GM19467 (cell line): ENCODE measurements around the gene CHAT.

Experiments used
- ATAC-seq: cut with Tn5 transposase; IDR thresholded peaks from one replicate; pipeline ENCODE4 v1.9.1; 2021; ENCODE audit warnings: mild to moderate bottlenecking, moderate library complexity; ENCODE audit not compliant: unreplicated experiment

The CHAT gene

GRCh38 chr10:49627644-49628247 is 13.9 kb downstream of the CHAT start:
- ATAC-seq, result no peak

- no peak for ATAC-seq
These were observed 14.8 kb downstream of the CHAT start for GRCh38 chr10:49628599-49628998.

DNA sequence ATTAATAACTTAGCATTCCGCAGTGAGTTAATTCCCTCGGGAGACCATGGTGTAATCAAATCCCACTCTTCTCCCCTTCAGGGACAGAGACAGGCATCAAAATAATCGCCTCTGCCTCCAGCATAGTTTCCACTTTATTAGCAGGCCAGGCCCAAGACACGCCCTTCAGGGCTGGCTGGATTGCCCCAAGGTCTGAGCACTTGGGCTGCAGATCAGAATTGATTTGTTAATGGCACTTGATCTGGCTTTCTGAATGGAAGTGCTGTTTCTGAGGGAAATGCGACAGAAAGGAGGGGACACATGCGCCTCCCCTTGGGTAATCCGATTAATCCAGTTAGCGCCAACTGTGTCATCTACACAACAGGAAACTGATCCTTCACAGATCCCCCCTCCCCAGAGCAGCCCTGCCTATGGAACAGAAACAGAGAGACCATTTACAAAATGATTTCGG is 15.6 kb downstream of the CHAT start:
- no peak for ATAC-seq

- ATAC-seq, result no peak
These were observed 18.1 kb downstream of the CHAT start for GRCh38 chr10:49631975-49632374.

DNA sequence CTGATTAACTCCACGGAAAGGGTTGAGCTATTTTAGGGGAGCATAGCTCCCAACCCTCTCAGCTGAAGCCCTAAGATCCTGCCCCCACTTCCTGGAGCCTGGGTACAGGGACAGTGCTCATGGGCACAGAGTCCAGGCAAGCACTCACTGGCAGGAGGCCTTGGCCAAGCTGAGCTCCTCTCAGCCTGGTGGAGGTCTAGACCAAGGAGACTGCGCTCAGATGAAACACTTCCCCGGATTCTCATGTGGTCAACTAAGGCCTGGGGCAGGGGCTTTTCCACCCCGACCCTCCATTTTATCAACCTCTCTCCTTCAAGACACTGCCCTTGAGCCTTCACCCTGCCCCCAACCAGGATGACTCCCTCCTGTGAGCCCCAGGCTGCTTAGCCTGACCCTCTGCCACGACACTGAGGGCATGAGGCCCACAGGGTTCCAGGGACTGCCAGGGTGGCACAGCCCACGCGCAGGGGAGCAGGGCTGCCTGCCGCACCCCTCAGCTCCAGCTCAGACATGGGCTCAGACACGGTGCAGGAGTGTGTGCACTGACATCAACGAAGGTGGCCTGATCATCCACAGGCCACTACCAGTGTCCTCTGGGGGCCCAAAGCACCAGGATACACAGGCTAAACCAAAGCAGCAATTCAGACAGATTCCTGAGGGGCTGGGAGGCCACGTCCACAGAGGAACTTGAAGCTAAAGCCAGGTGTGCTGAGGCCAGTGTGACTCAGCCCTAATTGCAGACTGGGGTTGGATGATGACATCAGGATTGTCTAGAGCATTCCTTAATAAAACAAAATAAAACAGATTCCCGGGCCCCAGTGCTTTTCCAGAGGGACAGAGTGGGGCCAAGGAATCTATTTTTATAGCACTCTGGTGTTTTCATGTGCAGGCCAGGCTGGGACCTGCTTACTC is 18.8 kb downstream of the CHAT start:
- ATAC-seq, result no peak

DNA sequence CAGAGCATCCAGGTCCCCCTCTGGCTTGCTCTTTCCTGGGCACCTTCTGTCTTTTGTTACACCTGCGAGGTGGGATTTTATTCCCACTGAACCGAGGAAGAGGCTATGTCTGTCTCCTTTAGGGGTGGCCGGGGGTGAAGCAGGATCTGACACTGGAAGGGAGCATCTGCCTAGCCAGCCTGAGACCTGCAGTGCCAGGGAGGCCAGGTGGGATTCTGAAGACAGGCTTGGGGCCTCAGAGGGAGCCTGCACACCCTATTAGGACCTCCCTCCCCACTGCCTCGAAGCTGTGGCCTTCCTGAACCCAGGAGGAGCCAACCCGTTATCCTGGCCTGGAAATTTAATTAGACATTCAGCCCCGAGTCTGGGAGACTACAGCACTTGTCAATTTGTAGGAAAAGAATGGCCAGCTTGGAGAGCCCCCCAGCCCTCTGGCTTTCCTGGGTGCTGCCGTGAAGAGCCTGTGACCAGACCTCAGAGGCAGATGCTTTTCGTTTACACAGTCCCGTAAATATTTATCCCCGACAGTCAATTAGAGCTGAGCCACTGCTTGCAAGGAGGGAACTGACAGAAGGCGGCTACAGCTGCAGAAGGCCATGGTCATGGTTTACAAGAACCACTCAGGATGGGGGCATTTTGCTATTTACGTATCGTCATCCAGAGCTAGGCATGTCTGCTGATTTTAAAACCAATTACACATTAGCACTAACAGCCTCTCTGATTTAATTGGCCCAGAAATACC is 19.7 kb downstream of the CHAT start:
- ATAC-seq, result no peak

DNA sequence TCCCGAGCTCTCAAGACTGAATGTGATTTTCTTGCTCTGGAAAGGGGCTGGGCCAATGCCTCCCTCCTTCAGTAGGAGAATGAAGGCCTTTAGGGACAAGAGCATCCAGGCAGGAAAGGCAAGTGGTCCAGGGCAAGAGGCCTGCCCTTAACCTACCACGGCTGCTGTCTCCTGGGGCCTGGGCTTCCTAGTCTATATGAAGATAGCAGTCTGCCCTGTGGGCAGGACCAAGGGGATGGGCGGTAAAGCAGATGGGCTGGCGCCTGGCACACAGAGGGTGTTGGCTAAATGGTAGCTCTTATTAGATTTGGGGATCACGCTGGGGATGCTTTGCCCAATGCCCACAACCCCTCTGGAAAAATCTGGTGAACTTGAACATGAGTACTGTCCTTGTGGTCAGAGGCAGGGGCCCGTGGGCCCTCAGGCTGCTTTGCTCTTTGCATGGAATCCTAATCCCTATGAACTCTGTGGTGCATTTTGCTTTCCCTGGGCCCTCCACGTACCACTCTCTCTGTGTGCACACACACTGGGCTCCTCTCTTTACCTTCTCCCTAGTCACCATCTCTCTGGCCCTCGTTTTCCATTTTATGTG is 20.3 kb downstream of the CHAT start:
- ATAC-seq, result no peak

DNA sequence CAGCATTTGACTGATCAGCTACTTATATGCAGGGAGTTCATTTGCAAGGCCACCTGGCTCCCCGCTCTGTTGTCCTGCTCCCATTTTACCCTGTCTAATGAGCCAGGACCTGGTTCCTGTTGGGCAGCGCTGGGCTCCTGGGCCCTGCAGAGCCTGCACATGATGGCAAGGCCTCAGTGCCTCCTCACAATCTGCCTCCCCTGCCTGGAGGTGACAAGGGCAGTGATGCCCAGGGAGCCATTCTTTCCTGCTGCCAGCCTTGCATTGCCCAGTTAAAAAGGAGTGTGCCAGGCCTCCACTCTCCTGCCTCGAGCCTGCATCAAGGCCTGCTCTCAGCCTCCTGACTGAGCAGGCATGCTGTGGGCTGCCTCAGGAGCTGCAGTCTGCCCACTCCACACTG is 28.5 kb downstream of the CHAT start:
- no peak for ATAC-seq

- ATAC-seq, result no peak
These were observed 29.6 kb downstream of the CHAT start for GRCh38 chr10:49643241-49644034.

DNA sequence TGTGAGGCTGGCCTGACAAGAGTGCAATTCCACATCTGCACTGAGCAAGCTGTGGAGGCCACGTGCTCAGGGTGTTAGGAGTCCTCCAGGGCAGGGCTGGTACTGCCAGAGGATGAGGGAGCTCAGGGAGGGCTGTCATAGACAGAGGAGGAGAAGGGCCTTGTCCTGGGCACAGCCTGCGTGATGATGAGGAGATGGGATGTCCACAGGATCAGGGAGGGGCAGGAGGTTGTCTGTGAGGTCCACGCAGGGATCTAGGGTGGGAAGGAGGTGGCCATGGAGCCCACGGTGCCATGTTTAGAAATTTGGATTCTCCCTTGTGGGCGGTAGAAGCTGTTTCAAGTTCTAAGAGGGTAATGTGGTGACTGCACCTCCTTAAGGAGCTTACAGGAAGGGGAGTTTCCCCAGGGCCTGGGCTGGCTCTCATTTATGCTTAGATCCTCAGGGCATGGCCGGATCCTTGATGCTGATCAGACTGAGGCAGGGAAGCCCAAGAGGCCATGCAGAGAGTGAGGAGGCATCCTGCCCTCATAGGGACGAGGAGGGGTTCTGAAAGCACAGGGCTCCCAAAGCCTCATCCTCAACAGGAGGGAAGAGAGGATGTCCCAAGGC is 30.3 kb downstream of the CHAT start:
- ATAC-seq, result no peak

DNA sequence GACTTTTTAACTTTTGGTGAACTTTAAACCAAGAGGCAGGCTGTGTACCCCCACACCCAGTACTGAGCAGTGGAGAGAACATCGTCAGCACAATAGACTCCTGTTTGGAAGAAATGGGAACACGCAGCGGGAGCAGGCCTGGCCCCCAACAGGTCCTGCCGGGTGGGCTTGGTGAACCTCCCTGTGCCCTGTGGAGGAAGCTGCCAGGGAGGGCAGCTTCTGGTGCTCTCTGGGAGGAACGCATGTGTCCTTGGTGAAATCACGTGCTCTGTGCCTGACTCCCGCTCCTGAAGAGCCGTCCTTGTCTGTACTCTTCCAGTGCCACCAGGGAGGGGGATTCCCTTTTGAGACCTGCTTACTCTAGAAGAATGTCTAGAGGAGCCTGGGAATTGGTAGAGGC is 31.6 kb downstream of the CHAT start:
- no peak for ATAC-seq

- ATAC-seq, result no peak
These were observed 32.3 kb downstream of the CHAT start for GRCh38 chr10:49645871-49646870.

GRCh38 chr10:49647554-49647953 is 33.7 kb downstream of the CHAT start:
- no peak for ATAC-seq

GRCh38 chr10:49647985-49648795 is 34.4 kb downstream of the CHAT start:
- ATAC-seq, result no peak

GRCh38 chr10:49649294-49649693 is 35.5 kb downstream of the CHAT start:
- no peak for ATAC-seq

DNA sequence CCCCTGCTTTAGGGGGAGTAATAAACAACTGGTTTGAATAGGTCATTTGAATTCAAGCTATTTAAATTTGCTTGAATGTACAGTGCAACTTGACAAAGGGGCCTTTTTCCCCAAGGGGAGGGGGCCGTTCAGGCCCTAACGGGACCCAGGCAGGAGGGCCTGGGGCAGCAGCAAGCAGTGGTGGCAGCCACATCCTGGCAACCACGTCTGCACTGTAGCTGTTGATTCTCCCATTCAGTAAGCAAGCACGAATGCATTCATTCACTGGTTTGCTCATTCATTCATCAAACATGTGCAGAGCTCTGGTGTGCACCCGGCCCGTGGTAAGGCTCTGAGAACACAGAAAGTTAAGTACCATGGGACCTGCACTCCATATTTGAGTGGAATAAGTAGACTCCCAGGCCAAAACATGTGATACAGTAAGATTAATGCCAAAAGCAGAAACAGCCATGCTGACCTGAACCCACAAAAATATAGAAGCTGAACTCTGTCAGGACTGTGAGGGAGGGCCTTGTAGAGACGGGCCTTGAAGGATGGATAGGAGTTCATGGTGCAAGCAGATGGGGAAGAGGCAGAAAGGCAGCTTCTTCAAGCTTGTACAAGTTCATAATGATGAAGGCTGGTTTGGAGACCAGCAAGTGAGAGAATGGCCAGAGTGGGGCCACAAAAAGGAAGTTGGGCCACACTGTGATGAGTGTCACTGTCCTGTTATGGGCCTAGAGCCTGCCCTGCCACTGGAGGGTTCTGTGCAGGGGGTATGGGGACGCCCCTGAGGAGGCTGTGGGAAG is 36.3 kb downstream of the CHAT start:
- no peak for ATAC-seq

- ATAC-seq, result no peak
These were observed 36.8 kb downstream of the CHAT start for GRCh38 chr10:49650724-49651034.
